DMS 273 treated with DMSO at 0.1 percent for 48 hours (cell line): ENCODE measurements around the gene PAX3.

ENCODE experiments used
- DNase-seq: peaks from one replicate; lab custom pipeline; 2025; lab: John Stamatoyannopoulos, UW

The PAX3 gene

DNA sequence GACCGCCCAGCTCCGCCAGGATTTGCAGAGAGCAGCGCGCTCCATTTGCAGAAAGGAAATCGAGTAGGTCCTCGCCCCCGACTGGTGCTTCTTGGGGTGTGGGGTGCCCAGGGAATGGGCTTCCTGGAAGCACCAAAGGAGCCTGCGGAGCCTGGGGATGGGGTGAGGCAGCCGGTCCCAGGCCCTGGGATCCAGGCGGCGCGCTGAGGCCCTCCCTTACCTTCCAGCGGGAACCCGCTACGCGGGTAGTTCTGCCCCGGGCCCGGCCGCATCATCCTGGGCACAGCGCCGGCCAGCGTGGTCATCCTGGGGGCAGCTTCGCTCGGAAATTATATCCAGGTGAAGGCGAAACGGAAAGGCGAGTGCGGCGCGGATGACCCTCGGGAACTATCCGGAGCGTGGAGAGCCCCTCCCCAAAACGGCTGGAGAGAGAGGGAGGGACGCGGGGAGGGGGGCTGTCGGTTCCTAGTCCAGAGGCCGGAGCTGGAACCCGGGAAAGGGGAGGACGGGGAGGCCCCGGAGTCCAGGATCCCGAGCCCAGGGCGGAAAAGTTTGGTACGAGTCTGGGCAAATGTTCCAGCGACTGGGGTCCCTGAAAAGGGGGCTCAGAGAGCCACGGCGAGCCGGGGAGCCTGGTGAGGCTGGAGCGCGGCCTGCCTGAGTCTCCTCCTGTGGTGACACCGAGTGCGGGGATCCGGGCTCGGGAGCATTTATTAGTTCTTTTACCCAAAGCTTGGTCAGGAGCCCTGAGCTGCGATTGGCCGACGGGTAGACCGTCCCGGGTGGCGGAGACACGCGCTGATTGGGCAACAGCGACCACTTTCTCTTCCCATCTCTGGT, at the start of gene PAX3:
Gene PAX3, minus strand, starts transcription at position 688 of the 840 bp plus-strand sequence. Its CDS starts 383 bp downstream, at position 305.
- DNase-seq: no peak

DNA sequence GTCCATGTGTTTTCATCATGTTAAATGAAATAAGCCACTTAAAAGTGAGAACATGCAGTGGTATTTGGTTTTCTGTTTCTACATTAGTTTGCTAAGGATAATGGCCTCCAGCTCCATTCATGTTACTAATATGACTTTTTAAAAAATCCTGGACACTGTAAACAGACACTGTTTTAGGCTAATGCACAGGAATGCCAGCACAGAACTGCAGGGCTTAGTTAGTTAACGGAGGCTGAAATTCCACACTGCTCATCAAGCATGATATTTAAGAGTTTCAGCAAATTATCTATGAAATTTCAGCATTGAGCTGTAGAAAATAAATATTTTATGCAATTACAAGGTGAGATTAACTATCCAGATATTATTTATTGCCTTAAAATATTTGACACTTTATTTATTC, 42.5 kb upstream of the PAX3 start:
- DNase-seq: no peak

DNA sequence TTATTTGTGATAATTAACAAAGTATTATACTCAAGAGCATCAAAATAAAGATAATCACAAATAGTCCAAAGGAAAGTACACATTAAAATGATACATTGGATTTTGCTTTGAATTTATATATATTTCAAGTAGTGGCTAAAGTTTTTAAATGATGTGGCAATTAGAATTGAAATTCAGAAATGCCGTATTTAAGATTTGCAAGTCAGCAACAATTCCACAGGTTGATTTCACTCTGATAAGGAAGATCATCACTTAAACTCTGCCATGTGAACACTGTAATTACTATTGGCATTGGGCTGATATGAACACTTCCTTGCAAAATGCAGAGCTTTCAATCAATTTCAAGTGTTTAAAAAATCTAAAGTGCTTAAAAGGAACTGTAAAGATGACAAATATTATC, 39.6 kb upstream of the PAX3 start:
- no peak for DNase-seq

DNA sequence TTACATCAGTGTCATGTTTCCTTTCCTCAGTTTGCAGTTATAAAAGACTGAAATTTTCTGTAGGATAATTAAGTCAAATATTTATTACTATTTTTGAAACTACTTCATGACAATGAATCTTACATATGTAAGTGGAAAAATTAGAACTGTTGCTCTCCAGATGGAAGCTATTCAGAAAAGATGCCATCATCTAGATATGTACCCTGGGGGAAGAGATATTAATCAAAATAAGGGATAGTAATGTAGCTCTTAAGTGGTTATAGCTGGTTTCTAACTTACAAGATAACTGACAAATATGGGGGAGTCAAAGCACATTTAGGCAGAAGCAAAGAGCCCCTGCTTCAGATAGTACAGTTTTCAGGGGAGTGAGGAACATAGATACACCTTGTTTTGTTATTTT, 38.1 kb upstream of the PAX3 start:
- DNase-seq: no peak

DNA sequence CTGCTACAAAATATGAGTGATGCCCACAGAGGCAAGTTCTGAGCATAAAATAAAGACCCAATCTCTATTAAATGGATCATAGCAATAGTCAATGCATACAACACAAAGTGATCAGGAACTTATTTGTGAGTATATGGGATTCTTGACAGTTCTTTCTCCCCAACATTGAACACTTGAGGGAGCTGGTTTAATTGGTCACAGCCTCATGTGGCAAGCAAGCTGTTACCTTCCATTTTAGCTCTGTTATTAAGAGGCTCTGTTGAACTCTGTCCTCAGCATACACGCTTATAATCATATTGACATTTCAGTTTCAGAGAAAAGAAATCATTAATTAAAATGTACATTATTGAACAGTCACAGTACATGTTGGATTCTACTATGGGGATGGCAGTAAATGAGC, 37.6 kb upstream of the PAX3 start:
- peak; percentile 8 for DNase-seq

DNA sequence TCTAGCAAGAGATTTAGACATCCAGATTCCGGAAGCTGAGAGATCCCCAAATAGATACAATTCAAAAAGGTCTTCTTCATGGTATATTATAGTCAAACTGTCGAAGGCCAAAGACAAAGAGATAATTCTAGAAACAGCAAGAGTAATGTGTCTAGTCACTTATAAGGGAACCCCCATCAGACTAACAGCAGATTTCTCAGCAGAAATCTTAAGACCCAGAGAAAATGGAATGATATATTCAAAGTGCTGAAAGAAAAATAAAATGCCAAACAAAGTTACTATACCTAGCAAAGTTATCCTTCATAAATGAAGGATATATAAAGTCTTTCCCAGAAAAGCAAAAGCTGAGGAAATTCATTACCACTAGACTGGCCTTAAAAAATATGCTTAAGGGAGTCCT, 36.1 kb upstream of the PAX3 start:
- no peak for DNase-seq

DNA sequence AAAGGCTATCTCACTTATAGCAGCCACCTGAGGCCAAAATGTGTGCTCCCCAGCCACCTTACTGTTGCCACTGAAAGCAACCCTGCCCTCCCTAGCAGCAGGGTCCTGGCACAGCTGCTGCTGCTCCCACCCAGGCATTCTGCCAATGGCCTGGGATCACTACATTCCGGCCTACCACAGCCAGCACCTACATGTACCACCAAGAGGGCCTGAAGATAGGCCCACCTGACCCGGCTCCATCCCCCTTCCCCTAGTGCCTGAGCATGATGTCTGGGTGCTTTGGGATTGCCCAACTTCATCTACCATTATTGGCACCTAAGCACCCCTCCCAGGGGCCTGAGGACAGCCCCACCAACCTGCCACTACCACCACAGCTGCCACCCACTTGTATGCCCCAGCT, 34.6 kb upstream of the PAX3 start:
- DNase-seq: no peak

DNA sequence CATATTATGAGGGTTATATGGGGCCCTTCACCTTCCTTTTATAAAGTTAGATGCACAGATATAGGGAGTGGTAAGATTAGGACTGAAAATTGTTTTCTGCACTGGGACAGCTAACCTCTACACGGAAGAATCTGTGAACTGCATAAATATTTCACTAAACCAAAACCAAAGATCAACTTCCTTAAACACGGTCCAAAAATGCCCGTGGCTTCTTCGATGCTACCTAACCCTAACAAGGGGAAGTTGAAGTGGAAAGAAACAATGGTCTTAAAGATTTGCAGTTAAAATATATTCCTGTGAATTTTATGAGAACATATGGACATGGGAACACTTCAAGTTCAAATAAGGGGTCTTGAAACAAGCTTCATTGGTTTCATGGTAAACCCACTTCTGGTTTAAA, 33.3 kb upstream of the PAX3 start:
- DNase-seq: no peak

DNA sequence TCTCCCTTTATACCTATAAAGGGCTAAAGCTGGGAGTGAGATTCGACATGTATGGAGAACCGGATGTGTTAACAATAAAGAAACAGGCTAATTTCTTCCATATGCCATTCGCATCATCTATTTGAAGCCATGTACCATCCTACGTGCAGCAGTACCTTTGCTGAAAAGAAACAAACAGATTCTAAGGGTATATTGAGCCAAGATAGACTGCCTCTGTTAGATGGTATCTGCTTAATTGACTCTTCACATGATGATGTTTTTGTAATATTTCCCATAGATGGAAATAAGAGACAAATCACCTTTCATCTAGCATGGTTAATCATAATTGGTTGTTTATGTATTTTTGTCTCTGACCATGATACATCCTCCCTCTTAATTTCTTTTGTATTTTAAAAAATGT, 32.1 kb upstream of the PAX3 start:
- DNase-seq: no peak

DNA sequence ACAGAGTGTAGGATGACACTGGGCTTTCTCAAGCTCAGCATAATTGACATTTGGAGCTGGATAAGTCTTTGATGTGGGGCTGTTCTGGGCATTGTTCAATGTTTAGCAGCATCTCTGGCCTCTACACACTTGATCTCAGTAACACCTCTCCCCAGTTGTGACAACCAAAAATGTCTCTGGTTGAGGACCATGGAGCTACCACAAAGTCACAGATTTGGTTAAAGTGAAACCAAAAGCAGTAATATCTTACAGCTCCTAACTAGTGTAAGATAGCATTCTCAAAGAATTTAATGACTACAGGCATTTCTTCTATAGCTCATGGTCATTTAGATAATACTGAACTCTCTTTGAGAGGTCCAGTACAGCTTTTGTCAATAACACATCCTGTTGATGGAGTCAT, 23.4 kb upstream of the PAX3 start:
- DNase-seq: no peak

DNA sequence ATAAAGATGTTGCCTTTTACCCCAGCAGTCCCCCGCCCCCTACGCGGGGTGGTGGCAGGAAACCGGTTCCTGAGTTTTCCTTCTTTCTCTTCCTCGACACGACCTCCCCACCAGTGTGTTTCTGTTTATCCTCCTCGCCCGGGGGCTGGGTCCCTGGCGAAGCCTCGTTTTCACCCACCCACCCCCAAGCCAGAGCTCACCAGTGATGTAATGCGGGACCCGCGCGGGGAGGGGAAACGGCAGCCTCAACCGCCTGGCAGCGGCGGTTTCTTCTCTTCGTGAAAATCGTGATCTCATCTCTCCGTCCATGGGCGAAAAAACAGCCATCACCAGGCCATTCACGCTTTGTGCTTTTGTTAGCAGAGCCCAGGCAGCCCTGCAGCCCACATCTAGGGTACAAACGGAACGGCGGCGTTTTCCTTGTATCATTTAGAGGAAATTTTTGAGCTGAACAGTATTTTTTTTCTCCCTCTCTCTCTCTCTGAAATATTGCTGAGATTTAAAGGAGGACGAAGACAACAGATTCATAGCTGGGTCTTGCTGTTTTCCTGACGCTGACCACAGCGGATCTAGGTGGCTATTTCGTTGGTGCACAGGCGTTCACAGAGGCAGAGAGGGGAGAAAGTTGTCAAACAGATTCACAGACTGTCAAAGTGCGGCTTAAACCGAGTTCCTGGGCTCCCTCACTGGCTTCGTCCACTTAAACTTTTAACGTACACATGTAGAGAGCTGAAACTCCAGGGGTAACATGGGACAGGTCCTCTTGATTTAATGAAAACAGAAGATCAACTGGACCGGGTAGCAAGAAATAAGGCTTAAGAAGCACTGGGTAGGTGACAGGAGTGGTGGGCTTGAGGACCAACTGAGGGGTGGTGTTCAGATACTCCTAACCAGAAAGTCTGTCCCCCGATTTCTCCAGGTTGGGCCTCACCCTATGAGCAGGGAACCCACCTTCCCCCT, 21.9 kb upstream of the PAX3 start:
- DNase-seq: no peak

DNA sequence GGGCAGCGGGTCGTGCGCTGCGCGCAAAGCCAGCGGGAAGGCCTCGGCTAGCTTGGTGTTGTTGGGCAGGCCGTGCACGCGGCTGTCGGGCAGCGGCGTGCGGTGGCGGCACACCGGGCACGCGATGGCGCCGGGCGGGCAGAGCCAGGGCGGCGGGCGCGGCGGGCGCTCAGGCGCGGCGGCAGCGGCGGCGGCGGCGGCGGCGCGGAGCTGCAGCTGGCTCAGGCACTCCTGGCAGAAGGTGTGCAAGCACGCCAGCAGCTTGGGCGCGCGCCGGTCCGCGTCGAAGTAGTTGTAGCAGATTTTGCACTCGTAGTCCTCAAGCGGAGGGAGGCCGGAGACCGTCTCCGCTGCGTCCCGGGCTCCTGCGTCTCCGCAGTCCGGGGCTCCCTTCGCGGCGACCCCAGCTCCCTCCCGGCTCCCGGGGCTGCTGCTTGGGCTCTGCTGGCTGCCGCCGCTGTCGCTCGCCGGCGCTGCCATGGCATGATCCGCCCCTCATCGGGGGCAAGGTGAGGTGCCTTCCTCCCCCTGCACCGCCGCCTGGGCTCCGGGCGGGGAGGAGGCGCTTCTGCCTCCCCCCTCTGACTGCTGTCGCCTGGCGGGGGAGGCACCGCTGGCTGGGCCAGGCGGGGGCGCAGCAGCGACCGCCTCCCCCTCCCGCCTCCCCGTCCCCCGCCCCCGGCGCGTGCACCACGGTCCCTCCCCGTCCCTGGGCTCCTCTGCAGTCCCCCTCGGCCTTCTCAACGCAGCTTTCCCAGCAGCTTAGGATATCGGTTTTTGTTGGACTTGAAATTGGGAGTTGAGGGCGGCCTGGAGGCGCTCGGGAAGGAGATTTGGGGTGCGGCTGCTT, 21.0 kb upstream of the PAX3 start:
- peak; percentile 30 for DNase-seq

DNA sequence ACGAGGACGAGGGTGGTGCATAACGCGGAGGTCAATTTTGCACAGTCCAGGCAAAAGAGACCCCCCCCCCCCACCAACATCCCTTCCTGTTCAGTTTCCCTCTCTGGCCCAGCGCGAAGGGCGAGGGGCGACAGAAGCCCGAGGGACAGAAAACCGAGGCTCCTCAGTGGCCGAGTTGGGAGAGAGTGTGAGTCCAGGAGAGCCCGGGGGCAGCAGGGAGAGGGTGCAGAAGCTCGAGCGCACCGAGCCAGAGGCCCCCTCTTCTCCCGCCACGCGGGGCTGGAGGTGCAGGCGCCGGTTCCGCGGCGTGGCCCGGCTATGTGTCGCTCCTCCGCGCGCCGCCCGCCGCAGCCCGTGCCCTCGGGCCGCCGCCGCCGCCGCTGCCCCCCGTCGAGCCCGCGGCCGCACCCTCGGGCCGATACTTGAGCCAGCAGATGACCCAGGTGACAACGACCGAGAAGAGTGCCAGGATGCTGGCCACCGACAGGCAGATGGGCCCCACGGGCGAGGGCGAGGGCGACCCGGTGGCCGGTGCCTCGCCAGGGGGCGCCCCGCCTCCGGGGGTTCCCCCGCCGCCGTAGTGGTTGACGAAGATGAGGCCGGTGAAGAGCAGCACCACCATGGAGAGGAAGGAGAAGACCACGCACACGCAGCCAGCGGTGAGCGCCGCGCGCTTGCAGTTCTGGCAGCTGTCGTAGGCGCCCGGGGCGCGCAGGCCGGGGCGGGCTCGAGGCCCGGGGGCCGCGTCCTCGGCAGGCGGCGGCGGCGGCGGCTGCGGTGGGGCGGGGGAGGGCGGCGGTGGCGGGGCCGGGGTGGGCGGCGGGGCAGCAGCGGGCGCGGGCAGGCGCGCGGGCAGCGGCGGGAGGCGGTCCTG, 20.2 kb upstream of the PAX3 start:
- peak; percentile 28 for DNase-seq

DNA sequence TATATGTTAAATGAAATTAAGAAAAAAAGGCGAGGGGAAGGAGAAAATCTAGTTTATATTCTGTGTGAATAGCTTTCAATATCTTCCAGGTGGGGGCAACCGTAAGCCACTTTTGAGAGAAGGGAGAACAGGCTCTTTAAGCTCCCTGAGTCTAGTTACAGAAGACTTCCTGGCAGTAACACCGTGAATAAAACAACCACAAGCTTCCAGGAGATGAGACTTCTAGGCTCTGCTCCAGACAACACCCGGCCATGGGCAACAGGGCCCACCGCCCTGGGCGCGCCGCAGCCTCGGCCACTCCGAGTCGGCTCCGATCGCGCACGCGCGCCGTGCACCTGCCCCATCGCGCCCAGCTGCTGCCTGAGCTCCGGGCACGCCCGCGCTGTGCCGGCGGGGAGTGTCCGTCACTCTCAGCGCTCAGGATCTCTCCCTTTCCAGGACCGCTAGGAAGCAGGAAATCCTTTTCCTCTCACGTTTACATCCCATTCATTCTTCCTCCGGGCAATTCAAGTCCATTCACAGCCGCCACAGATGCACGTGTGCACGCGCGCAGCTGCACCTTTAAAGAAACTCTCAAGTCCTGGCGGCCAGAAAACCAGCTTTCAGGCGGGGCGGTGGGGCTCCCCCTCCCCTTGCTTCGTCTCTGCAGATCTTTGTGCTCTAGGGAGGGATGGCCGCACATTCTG, 19.4 kb upstream of the PAX3 start:
- DNase-seq: peak; percentile 77

DNA sequence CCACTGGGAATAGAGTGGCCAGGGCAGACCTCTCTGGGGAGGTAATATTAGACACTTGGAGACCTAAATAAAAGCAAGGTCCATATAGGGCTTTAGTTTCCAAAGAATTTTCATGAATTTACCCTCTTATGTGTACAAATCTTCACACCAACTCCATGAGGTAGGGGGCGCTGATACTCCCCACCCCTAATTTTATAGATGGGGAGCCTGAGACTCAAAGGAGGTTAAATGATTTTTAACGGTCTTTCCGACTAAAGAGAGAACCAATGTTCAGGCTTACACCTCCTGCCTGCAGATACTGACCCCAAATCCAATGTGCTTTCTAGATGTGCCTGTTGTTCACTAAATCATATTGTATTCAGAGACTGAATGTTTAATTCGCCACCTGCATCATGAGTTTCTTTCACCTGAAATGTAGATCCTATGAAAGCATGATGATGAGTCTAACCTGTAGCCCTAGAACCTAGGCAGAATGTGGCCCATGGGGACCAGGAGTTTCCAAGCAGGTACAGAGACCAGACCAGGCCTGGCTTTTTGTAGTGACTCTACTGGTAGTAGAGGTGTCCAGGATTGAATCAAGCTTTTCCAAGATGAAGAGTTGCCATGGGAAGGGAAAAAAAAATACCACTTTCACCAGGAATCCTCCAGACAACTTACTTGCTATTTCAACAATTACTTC, 16.8 kb upstream of the PAX3 start:
- no peak for DNase-seq

DNA sequence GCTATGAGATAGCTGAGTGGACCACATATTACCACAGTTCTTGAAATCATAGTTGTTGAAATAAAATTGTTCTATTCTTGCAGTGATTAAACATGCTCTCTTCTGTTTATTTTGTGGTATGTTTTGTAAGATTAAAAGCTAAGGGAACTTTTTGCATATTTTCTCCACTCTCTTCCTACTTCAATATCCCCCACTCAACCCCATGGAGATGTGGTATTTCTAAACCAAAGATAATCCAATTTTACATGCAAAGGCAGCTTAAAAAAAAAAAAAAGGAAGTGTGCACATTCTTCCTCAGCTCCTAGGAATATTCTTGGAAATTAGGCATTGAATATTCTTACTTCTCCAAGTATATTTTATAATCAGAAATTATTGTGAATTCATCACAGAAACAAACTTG, 15.0 kb upstream of the PAX3 start:
- DNase-seq: no peak

DNA sequence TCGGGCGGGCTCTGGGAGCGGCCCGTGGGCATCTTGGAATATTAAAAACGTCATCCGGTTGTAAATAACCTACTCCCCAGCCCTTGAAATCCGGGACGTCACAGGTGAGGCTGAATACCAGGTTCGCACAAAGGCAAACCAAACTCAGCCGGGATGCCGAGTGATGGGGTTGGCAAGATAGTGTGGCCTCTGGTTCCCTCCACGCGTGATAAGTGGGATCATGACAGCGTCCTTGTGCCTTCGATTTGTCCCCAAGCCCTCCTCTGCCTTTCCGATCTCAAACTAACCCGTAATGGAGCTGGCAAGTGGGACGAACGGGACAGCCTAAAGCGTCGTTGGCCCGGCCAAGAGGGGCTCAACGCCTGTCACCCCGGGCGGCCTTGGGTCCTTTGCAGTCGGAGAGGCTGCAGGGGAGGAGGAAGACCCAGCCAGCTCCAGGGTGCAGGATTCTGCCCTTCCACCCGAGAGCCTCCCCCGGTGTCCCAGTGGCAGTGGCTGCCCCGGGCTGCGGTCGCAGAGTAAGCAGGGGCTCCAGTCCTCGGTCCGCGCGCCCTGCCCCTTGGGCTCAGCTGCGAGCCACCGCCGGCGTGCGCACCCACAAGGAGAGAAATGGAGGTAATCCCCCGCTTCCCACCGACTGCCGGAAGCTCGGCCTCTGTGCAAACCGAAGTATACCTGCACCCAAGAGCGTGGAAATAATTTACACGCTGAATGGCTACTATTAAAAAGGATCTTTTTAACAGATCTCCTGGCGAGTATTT, 13.4 kb upstream of the PAX3 start:
- DNase-seq: no peak

DNA sequence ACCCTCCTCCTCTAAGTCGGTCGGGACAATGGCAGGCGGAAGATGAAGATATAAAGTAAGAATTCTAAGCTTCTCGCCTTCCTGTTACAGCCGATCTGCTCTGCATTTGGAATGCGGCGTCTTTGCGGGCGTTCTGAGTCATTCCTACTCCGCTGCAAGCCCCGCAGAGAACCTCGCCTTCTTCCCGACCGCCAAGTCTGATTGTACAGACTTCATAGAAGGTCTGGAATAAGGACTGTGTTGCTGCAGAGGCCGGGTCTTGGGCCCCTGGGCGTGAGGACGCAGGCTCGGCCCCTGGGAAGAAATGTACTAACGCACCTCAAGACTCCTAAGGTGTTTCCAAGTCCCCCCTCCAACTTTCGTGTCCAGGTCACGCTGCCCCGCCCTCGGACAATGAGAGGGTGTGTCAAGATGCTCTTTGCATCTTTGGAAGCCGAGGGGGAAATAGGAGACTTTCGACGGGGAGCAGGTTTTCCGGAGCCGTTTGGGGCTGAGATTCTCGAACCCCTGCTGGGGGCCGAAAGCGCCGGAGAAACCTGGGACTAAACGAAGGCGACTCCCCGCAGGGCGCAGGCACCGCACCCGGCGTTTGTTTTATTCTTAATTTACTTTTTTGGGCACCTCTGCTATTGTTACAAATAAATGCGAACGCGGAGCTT, 12.7 kb upstream of the PAX3 start:
- no peak for DNase-seq
